GM23338 (cell line): Measurements from ENCODE around the gene DAPL1. TPM values are rescaled to one million over a fixed set of nuclear protein-coding genes. Genes with fewer than 3 reads are reported as not detected.

Experiments
- ATAC-seq: fragments of 200-7000 bp; cut with Tn5 transposase; 3 replicates; pipeline ENCODE4 v1.9.1; 2020
- DNase-seq: peaks from one replicate; pipeline ENCODE4 v3.0.0-alpha.2; 2015; ENCODE audit warnings: low spot score
- H2AFZ ChIP-seq: fragments of 200-600 bp; sonication (generic); 2 replicates; pipeline ENCODE4 v1.8.0; 2016; ENCODE audit warnings: antibody characterized with exemption, mild to moderate bottlenecking, moderate library complexity
- H3F3A ChIP-seq: fragments of 200-600 bp; sonication (generic); replicated peaks from 2 replicates; pipeline ENCODE4 v1.8.0; 2017; ENCODE audit warnings: antibody characterized with exemption, mixed run types, low read depth
- H3K27ac ChIP-seq: fragments of 200-600 bp; sonication (generic); 2 replicates; pipeline ENCODE4 v1.6.1; 2016; ENCODE audit warnings: low read depth
- H3K27me3 ChIP-seq: fragments of 200-600 bp; sonication (generic); 2 replicates; pipeline ENCODE4 v1.8.0; 2016; ENCODE audit warnings: mild to moderate bottlenecking, mixed run types, moderate library complexity; ENCODE audit not compliant: insufficient read depth
- H3K36me3 ChIP-seq: fragments of 200-600 bp; sonication (generic); 2 replicates; pipeline ENCODE4 v1.8.0; 2016; ENCODE audit warnings: mild to moderate bottlenecking; ENCODE audit not compliant: insufficient read depth
- H3K4me1 ChIP-seq: fragments of 200-600 bp; sonication (generic); 2 replicates; pipeline ENCODE4 v1.8.0; 2016; ENCODE audit warnings: mild to moderate bottlenecking, moderate library complexity; ENCODE audit not compliant: insufficient read depth
- H3K4me2 ChIP-seq: fragments of 200-600 bp; sonication (generic); 2 replicates; pipeline ENCODE4 v1.7.1; 2017; ENCODE audit warnings: mixed run types
- H3K4me3 ChIP-seq: fragments of 200-600 bp; sonication (generic); 2 replicates; pipeline ENCODE4 v1.6.1; 2016; ENCODE audit warnings: mixed run types
- H3K79me2 ChIP-seq: fragments of 200-600 bp; sonication (generic); replicated peaks from 2 replicates; pipeline ENCODE4 v1.8.0; 2017; ENCODE audit warnings: mild to moderate bottlenecking; ENCODE audit not compliant: insufficient read depth
- H3K9me2 ChIP-seq: fragments of 200-600 bp; sonication (generic); 2 replicates; pipeline ENCODE4 v1.8.0; 2017; ENCODE audit not compliant: insufficient read depth
- H4K20me1 ChIP-seq: fragments of 200-600 bp; sonication (generic); replicated peaks from 2 replicates; pipeline ENCODE4 v1.8.0; 2017; ENCODE audit warnings: mild to moderate bottlenecking; ENCODE audit not compliant: insufficient read depth
- H3K27ac Mint-ChIP-seq: 2 replicates; pipeline ENCODE4 v1.8.0; 2020; ENCODE audit warnings: inconsistent platforms, mild to moderate bottlenecking, moderate library complexity, mixed read lengths
- H3K27me3 Mint-ChIP-seq: 3 replicates; pipeline ENCODE4 v1.8.0; 2022; ENCODE audit warnings: low read depth, mild to moderate bottlenecking, moderate library complexity, mixed read lengths, inconsistent platforms; ENCODE audit not compliant: insufficient read depth, poor library complexity
- H3K36me3 Mint-ChIP-seq: 3 replicates; pipeline ENCODE4 v1.8.0; 2021; ENCODE audit warnings: low read depth, mild to moderate bottlenecking, inconsistent platforms, moderate library complexity, mixed read lengths
- H3K4me1 Mint-ChIP-seq: 3 replicates; pipeline ENCODE4 v1.8.0; 2020; ENCODE audit warnings: mild to moderate bottlenecking, inconsistent platforms, mixed read lengths
- H3K4me3 Mint-ChIP-seq: 3 replicates; pipeline ENCODE4 v1.8.0; 2021; ENCODE audit warnings: moderate library complexity, mild to moderate bottlenecking, inconsistent platforms, mixed read lengths
- H3K9me3 Mint-ChIP-seq: 3 replicates; pipeline ENCODE4 v1.8.0; 2020; ENCODE audit warnings: moderate library complexity, mild to moderate bottlenecking, inconsistent platforms, mixed read lengths
- CREB1 ChIP-seq: fragments of 250-450 bp; sonication (Bioruptor Pico); IDR thresholded peaks from 2 replicates; pipeline ENCODE4 v1.5.0; 2020; ENCODE audit warnings: low read depth, mild to moderate bottlenecking, moderate library complexity
- EZH2phosphoT487 ChIP-seq: fragments of 200-600 bp; sonication (generic); IDR thresholded peaks from one replicate; pipeline ENCODE4 v1.8.1; 2018; ENCODE audit warnings: antibody characterized with exemption; ENCODE audit not compliant: unreplicated experiment
- NANOG ChIP-seq: IDR thresholded peaks from 2 replicates; pipeline ENCODE4 v1.6.1; 2016; ENCODE audit warnings: antibody characterized with exemption, borderline replicate concordance
- polyA plus RNA-seq: library from polyadenylated mRNA; unstranded; fragments of >200 nt; fragmentation: Nextera tagmentation; extraction: Ambion mirVana; gene quantifications from 2 replicates; pipeline ENCODE4 v1.2.1, GENCODE V29; 2016
- total RNA-seq: library from RNA; depleted of rRNA; stranded (reverse); fragments of >200 nt; shearing (Covaris generic); gene quantifications from 2 replicates; pipeline ENCODE4 v1.2.3, GENCODE V29; 2014
- TF ChIP-seq, protein P1 (sequence below): IDR thresholded peaks from 2 replicates; pipeline ENCODE4 v1.6.1; 2016; ENCODE audit warnings: antibody characterized with exemption
- TF ChIP-seq, protein P2 (sequence below), 2 experiments: fragments of 200-600 bp in 1 of 2; sonication (generic) in 1 of 2; conservative IDR thresholded peaks; 2 replicates each; pipeline versions ENCODE4 v1.5.1 to v1.6.1; 2016 to 2017; ENCODE audit warnings: antibody characterized with exemption in 2 of 2, low read depth in 2 of 2, mild to moderate bottlenecking in 2 of 2, moderate library complexity in 1 of 2
- TF ChIP-seq, protein P3 (sequence below): fragments of 250-450 bp; sonication (Bioruptor Pico); IDR thresholded peaks from 2 replicates; pipeline ENCODE4 v1.5.0; 2020; ENCODE audit warnings: mild to moderate bottlenecking, moderate library complexity

The DAPL1 gene
- total and polyA plus RNA-seq, 2 experiments from 2014 or later = not detected

DNA sequence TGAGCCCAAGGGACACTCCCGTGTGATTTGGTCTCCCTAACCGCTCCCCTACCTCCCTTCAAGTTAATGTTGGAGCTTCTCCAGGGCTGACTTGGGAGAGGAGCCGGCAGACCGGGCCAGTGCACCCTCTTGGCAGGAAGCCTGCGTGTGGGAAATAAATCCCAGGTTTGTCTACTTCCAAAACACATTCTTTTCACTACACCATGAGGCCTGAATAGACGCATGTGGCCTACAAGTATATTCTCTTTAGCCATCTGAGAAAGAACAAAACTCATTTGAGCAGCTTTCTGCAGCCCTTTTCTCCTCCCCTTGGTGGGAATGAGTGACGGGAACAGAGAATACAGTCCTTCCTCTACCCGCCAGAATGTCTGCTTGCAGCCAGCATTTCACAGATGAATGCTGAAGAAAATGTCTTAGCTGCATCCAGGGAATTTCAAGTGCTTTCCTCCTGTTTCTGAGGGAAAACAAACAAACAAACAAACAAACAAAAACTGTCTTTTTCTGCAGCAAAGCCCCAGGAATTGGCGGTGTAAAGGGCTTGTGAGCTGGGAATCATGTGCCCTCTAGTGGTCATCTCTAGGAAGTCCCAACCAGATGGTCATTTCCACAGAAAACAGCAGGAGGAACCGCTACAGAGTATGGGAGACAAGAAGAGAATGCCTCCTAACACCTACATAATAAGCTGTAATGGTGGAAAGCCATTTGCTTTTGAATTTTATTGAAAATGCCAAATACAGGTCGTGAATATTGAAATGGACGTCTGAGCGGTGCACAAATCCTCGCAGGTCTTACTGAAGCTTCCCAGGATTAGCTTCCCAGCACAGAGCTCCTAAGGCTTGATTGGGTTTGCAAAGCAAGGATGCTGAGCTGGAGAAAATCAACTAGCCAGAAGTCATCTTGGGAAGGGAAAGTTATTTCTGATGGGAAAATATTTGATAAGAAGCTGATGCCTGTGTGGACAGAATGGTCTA is 41.2 kb upstream of the DAPL1 start:
- H3K4me1 ChIP-seq = no peaks in the 10 kb centered on the region; the same call in 1 of the 2 replicates
- Mint-ChIP-seq H3K27ac (no peak overlapping the region), H3K36me3 (no peaks in the 10 kb centered on the region), H3K4me3 (peak overlapping the region; percentile 50; the same call in 2 of the 3 replicates), H3K9me3 (no peaks in the 10 kb centered on the region), H3K4me1 (peaks cover 3% of the 10 kb centered on the region; the same call in 2 of the 3 replicates), H3K27me3 (peaks cover 4% of the 10 kb centered on the region)
- H3K27me3 ChIP-seq = no peaks in the 10 kb centered on the region
- H3K4me2 ChIP-seq = peak overlapping the region; percentile 41; the same call in 1 of the 2 replicates
- H3K79me2 ChIP-seq = no peaks in the 10 kb centered on the region
- DNase-seq = peak; percentile 88
- no peaks in the 10 kb centered on the region for H4K20me1 ChIP-seq
- H2AFZ ChIP-seq = peak overlapping the region; percentile 82
- H3K36me3 ChIP-seq = no peaks in the 10 kb centered on the region
- no peak overlapping the region for H3K27ac ChIP-seq
- no peaks in the 10 kb centered on the region for H3F3A ChIP-seq
- ATAC-seq = peak; percentile 92
- peak overlapping the region; percentile 36 for H3K4me3 ChIP-seq
- TF ChIP-seq, protein P1, sequence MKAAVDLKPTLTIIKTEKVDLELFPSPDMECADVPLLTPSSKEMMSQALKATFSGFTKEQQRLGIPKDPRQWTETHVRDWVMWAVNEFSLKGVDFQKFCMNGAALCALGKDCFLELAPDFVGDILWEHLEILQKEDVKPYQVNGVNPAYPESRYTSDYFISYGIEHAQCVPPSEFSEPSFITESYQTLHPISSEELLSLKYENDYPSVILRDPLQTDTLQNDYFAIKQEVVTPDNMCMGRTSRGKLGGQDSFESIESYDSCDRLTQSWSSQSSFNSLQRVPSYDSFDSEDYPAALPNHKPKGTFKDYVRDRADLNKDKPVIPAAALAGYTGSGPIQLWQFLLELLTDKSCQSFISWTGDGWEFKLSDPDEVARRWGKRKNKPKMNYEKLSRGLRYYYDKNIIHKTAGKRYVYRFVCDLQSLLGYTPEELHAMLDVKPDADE = no peak
- TF ChIP-seq, protein P2, sequence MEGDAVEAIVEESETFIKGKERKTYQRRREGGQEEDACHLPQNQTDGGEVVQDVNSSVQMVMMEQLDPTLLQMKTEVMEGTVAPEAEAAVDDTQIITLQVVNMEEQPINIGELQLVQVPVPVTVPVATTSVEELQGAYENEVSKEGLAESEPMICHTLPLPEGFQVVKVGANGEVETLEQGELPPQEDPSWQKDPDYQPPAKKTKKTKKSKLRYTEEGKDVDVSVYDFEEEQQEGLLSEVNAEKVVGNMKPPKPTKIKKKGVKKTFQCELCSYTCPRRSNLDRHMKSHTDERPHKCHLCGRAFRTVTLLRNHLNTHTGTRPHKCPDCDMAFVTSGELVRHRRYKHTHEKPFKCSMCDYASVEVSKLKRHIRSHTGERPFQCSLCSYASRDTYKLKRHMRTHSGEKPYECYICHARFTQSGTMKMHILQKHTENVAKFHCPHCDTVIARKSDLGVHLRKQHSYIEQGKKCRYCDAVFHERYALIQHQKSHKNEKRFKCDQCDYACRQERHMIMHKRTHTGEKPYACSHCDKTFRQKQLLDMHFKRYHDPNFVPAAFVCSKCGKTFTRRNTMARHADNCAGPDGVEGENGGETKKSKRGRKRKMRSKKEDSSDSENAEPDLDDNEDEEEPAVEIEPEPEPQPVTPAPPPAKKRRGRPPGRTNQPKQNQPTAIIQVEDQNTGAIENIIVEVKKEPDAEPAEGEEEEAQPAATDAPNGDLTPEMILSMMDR (conservative IDR thresholded peaks at IDR 0.05; ENCODE audit: low read depth in 2 of 2) = peak; percentile 90 to 99
- no peak for TF ChIP-seq NANOG
- no peak for TF ChIP-seq EZH2phosphoT487
- TF ChIP-seq, protein P3, sequence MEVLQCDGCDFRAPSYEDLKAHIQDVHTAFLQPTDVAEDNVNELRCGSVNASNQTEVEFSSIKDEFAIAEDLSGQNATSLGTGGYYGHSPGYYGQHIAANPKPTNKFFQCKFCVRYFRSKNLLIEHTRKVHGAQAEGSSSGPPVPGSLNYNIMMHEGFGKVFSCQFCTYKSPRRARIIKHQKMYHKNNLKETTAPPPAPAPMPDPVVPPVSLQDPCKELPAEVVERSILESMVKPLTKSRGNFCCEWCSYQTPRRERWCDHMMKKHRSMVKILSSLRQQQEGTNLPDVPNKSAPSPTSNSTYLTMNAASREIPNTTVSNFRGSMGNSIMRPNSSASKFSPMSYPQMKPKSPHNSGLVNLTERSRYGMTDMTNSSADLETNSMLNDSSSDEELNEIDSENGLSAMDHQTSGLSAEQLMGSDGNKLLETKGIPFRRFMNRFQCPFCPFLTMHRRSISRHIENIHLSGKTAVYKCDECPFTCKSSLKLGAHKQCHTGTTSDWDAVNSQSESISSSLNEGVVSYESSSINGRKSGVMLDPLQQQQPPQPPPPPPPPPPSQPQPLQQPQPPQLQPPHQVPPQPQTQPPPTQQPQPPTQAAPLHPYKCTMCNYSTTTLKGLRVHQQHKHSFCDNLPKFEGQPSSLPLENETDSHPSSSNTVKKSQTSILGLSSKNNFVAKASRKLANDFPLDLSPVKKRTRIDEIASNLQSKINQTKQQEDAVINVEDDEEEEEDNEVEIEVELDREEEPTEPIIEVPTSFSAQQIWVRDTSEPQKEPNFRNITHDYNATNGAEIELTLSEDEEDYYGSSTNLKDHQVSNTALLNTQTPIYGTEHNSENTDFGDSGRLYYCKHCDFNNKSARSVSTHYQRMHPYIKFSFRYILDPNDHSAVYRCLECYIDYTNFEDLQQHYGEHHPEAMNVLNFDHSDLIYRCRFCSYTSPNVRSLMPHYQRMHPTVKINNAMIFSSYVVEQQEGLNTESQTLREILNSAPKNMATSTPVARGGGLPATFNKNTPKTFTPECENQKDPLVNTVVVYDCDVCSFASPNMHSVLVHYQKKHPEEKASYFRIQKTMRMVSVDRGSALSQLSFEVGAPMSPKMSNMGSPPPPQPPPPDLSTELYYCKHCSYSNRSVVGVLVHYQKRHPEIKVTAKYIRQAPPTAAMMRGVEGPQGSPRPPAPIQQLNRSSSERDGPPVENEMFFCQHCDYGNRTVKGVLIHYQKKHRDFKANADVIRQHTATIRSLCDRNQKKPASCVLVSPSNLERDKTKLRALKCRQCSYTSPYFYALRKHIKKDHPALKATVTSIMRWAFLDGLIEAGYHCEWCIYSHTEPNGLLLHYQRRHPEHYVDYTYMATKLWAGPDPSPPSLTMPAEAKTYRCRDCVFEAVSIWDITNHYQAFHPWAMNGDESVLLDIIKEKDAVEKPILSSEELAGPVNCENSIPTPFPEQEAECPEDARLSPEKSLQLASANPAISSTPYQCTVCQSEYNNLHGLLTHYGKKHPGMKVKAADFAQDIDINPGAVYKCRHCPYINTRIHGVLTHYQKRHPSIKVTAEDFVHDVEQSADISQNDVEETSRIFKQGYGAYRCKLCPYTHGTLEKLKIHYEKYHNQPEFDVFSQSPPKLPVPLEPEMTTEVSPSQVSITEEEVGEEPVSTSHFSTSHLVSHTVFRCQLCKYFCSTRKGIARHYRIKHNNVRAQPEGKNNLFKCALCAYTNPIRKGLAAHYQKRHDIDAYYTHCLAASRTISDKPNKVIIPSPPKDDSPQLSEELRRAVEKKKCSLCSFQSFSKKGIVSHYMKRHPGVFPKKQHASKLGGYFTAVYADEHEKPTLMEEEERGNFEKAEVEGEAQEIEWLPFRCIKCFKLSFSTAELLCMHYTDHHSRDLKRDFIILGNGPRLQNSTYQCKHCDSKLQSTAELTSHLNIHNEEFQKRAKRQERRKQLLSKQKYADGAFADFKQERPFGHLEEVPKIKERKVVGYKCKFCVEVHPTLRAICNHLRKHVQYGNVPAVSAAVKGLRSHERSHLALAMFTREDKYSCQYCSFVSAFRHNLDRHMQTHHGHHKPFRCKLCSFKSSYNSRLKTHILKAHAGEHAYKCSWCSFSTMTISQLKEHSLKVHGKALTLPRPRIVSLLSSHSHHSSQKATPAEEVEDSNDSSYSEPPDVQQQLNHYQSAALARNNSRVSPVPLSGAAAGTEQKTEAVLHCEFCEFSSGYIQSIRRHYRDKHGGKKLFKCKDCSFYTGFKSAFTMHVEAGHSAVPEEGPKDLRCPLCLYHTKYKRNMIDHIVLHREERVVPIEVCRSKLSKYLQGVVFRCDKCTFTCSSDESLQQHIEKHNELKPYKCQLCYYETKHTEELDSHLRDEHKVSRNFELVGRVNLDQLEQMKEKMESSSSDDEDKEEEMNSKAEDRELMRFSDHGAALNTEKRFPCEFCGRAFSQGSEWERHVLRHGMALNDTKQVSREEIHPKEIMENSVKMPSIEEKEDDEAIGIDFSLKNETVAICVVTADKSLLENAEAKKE (CRISPR knock-in tag) = no peak
- TF ChIP-seq CREB1 (CRISPR knock-in tag) = no peak
- H3K9me2 ChIP-seq = no peaks in the 10 kb centered on the region
